ENCODE data around the gene ANGPT4. TPM values are rescaled to one million over a fixed set of nuclear protein-coding genes. Genes with fewer than 3 reads are reported as not detected.

Gene ANGPT4
- total RNA-seq, 1 donor from 2014 or later: 0.22 TPM

DNA sequence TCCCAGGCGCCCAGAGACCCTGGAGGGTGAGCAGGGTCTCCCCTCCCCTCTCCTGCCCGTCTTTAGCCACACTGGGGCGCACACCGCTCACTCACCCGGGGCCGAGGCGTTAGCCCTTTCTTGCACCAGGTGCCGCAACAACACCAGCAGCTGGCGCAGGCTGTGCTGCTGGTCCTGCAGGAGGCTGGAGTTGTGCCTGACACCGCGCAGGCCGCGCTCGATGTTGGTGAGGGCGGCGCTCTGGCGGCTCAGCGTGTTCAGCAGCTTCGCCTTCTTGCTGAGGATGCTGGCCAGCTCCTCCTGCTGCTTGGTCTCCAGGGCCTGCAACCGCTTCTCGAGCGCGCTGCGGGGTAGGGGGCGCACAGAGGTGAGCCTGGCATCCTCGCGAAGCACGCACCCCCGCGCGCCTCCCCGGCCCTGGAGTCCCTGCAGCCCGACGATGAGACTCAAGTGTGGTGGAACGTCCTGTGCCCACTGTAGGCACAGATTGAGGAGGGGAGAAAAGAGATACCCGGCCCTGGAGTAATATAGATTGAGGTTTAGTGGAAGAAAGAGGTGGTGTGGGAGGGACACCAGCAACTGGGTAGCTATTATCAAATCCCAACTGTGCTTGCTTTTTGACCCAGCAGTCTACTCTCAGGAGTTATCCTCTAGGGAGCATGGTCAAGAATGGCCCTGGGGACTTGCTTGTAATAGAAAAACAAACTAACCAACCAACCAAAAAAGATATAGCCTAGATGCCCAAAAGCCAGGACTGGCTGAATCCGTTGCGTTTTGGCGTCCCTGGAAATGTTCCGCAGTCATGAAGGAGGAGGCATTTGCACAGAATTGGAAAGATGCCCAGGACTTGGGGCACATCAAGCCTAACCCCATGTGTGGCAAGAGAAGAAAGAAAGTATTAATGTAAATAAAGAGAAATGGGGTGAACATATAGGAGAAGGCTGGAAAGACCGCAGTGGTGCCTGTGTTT lies 30.9 kb downstream of the ANGPT4 start:
- TF ChIP-seq, protein P1, sequence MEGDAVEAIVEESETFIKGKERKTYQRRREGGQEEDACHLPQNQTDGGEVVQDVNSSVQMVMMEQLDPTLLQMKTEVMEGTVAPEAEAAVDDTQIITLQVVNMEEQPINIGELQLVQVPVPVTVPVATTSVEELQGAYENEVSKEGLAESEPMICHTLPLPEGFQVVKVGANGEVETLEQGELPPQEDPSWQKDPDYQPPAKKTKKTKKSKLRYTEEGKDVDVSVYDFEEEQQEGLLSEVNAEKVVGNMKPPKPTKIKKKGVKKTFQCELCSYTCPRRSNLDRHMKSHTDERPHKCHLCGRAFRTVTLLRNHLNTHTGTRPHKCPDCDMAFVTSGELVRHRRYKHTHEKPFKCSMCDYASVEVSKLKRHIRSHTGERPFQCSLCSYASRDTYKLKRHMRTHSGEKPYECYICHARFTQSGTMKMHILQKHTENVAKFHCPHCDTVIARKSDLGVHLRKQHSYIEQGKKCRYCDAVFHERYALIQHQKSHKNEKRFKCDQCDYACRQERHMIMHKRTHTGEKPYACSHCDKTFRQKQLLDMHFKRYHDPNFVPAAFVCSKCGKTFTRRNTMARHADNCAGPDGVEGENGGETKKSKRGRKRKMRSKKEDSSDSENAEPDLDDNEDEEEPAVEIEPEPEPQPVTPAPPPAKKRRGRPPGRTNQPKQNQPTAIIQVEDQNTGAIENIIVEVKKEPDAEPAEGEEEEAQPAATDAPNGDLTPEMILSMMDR (IDR thresholded peaks at IDR 0.05; ENCODE audit: partially characterized antibody, unreplicated experiment): no peak
- no peaks in the 10 kb centered on the region for H3K36me3 Mint-ChIP-seq (ENCODE audit: unreplicated experiment)
- H3K27me3 Mint-ChIP-seq (ENCODE audit: unreplicated experiment): peaks cover 9% of the 10 kb centered on the region
- H3K27ac Mint-ChIP-seq (ENCODE audit: unreplicated experiment): peak overlapping the region; percentile 88
- DNase-seq: peak; percentile 83
- H3K9me3 Mint-ChIP-seq (ENCODE audit: unreplicated experiment): peaks cover 11% of the 10 kb centered on the region
- peaks cover 7% of the 10 kb centered on the region for H3K4me1 Mint-ChIP-seq (ENCODE audit: low read depth, unreplicated experiment)
- peak overlapping the region; percentile 60 for H3K4me3 Mint-ChIP-seq (ENCODE audit: unreplicated experiment)

DNA sequence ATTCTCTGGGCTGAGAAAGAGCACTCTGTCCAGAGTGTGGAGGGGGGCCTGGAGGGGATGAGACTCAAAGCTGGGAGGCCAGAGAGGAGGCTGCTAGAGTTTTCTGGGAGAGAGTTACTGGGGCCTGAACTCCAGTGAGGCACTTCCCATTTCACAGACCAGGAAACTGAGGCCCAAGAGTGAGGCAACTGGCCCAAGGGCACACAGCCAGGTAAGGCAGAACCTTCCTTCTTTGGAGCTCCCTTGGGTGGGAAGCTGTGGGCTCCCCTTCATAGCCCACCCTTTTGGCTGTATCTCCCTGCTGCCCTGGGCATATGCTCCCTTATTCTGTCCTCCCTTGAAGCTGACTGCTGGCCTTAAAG lies 34.4 kb downstream of the ANGPT4 start:
- Mint-ChIP-seq H3K9me3 (ENCODE audit: unreplicated experiment) (peaks cover 7% of the 10 kb centered on the region), H3K27ac (ENCODE audit: unreplicated experiment) (no peak overlapping the region)
- TF ChIP-seq, protein P1 (IDR thresholded peaks at IDR 0.05; ENCODE audit: partially characterized antibody, unreplicated experiment): no peak

DNA sequence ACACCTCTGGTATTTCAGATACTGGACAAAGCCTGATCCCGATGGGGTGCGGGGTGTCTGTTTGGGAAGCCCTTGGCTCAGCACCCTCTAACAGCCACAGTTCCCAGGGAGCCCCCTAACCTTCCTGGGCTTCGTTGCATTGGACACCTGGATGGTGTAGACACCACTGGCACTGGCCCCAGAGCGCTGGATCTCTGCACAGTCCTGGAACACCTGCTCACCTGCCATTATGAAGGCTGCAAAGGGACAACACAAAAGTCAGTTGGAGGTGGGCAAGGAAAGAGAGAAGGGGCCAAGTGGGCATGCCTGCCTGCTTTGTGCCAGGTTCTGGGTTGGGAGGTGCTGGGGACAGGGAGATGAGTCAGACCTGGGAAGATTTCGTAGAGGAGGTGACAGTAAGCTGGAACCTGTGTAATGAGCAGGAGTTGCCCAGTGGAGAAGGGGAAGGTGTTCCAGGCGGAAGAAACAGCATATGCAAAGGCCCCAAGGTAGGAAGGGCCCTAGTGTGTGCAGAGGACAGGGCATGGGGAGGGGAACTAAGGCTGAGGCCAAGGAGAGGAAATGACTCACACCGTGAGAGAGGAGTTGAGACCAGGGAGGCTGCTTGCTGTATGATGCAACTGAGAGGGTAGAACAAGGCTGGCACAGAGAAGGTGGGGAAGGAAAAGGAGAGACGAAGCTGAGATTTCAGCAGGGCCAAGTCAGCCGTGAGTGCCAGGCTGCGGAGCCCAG lies 34.9 kb downstream of the ANGPT4 start:
- Mint-ChIP-seq H3K4me3 (ENCODE audit: unreplicated experiment) (no peak overlapping the region), H3K9me3 (ENCODE audit: unreplicated experiment) (peaks cover 7% of the 10 kb centered on the region), H3K4me1 (ENCODE audit: low read depth, unreplicated experiment) (peaks cover 6% of the 10 kb centered on the region), H3K36me3 (ENCODE audit: unreplicated experiment) (no peaks in the 10 kb centered on the region), H3K27me3 (ENCODE audit: unreplicated experiment) (peaks cover 9% of the 10 kb centered on the region), H3K27ac (ENCODE audit: unreplicated experiment) (peak overlapping the region; percentile 33)
- TF ChIP-seq, protein P1 (IDR thresholded peaks at IDR 0.05; ENCODE audit: partially characterized antibody, unreplicated experiment): no peak
- DNase-seq: no peak

More for the DNA sequence above, 34.4 kb downstream of the ANGPT4 start:
- Mint-ChIP-seq H3K4me3 (ENCODE audit: unreplicated experiment) (no peak overlapping the region), H3K4me1 (ENCODE audit: low read depth, unreplicated experiment) (peaks cover 6% of the 10 kb centered on the region), H3K36me3 (ENCODE audit: unreplicated experiment) (no peaks in the 10 kb centered on the region), H3K27me3 (ENCODE audit: unreplicated experiment) (peaks cover 9% of the 10 kb centered on the region)
- DNase-seq: no peak

DNA sequence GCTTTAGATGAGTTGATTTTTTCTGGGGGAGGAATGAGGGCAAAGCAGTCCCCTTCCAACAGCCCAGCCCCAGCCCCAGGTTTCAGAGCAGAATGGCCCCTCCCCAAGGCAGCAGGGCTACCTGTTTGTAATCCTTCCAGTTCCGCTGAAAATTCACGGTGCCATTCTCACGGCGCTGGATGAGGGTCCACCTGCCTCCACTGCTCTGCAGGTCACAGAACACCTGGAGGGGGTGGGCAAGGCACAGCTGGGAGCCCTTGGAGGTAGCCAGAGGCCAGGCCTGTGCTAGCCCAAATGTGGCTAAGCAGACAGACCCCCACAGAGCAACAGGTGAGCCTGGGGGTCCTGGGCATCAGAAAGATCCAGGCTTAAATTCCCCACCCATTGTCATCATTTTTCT lies 36.5 kb downstream of the ANGPT4 start:
- TF ChIP-seq, protein P1 (IDR thresholded peaks at IDR 0.05; ENCODE audit: partially characterized antibody, unreplicated experiment): no peak
- H3K36me3 Mint-ChIP-seq (ENCODE audit: unreplicated experiment): no peaks in the 10 kb centered on the region
- peaks cover 3% of the 10 kb centered on the region for H3K9me3 Mint-ChIP-seq (ENCODE audit: unreplicated experiment)
- H3K4me1 Mint-ChIP-seq (ENCODE audit: low read depth, unreplicated experiment): peaks cover 8% of the 10 kb centered on the region
- peaks cover 6% of the 10 kb centered on the region for H3K27me3 Mint-ChIP-seq (ENCODE audit: unreplicated experiment)
- no peak for DNase-seq
- no peak overlapping the region for H3K27ac Mint-ChIP-seq (ENCODE audit: unreplicated experiment)
- no peak overlapping the region for H3K4me3 Mint-ChIP-seq (ENCODE audit: unreplicated experiment)

Data from glutamatergic neuron (in vitro differentiated cells).